NB4 (cell line): Measurements from ENCODE around the gene C5.

Experiments
- DNase-seq: peaks from one replicate; pipeline ENCODE4 v3.0.0; 2010; ENCODE audit warnings: low read depth
- H3K4me3 ChIP-seq: one replicate; pipeline ENCODE4 v1.5.1; 2011; ENCODE audit warnings: mild to moderate bottlenecking, low read depth, low read length, moderate library complexity
- CTCF ChIP-seq: IDR thresholded peaks from one replicate; pipeline ENCODE4 v1.5.1; 2012; ENCODE audit warnings: low read depth, low read length
- MYC ChIP-seq: IDR thresholded peaks from 2 replicates; pipeline ENCODE4 v1.6.1; 2011; ENCODE audit warnings: low read depth, low read length
- POLR2A ChIP-seq: IDR thresholded peaks from 2 replicates; pipeline ENCODE4 v1.6.1; 2011; ENCODE audit warnings: mild to moderate bottlenecking; ENCODE audit not compliant: insufficient read length; ENCODE audit errors: extremely low read depth
- TF ChIP-seq, protein P1 (sequence below): IDR thresholded peaks from 2 replicates; pipeline ENCODE4 v1.6.1; 2011; ENCODE audit warnings: low read depth, low read length

The C5 gene

DNA sequence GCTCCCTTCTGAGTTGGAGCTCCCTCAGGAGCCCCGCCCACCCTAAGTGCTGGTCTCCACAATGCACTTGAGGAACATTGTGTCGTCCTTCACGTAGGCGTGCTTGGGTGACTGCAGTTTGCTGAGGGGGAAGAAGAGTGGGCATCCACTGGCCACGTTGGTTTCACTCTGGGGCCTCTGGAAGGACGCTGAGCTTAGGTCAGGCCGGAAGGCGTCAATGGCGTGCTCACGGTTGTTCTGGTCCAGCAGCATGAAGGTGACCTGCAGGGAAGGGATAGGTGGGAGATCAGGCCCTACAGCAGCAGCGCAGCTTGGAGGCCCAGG is 145.1 kb downstream of the C5 start:
- no peak overlapping the region for H3K4me3 ChIP-seq
- no peak for DNase-seq
- no peak for TF ChIP-seq CTCF
- TF ChIP-seq POLR2A, result no peak
- TF ChIP-seq MYC, result no peak
- TF ChIP-seq, protein P1, sequence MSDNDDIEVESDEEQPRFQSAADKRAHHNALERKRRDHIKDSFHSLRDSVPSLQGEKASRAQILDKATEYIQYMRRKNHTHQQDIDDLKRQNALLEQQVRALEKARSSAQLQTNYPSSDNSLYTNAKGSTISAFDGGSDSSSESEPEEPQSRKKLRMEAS, result no peak

- no peak for DNase-seq
- no peak overlapping the region for H3K4me3 ChIP-seq
- no peak for TF ChIP-seq CTCF
- TF ChIP-seq, protein P1, result no peak
- TF ChIP-seq POLR2A, result no peak
- TF ChIP-seq MYC, result no peak
Measured at GRCh38 chr9:120904061-120904977, 145.8 kb downstream of the C5 start.

- no peak overlapping the region for H3K4me3 ChIP-seq
- TF ChIP-seq, protein P1, result no peak
- TF ChIP-seq POLR2A, result no peak
- DNase-seq, result no peak
Measured at GRCh38 chr9:120902569-120903535, 147.2 kb downstream of the C5 start.
